Mucosa of stomach (tissue), 1 donor: Measurements from ENCODE around the gene ANKRD11.
"Not testable (repeated sequence)": the region's sequence is repeated elsewhere in the genome, so short reads cannot be mapped to it uniquely, and the experiment has no call there.

Experiments used
- H3K27me3 ChIP-seq: one replicate; pipeline ENCODE4 v1.7.0; 2013; ENCODE audit warnings: mild to moderate bottlenecking, low read length; ENCODE audit not compliant: control insufficient read depth, insufficient read depth
- H3K36me3 ChIP-seq: one replicate; pipeline ENCODE4 v1.7.0; 2013; ENCODE audit warnings: low read length; ENCODE audit not compliant: control insufficient read depth, insufficient read depth
- H3K4me1 ChIP-seq: one replicate; pipeline ENCODE4 v1.7.0; 2013; ENCODE audit warnings: mild to moderate bottlenecking, low read length; ENCODE audit not compliant: control insufficient read depth, insufficient read depth
- H3K4me3 ChIP-seq: one replicate; pipeline ENCODE4 v1.7.0; 2013; ENCODE audit warnings: low read length
- H3K9ac ChIP-seq: one replicate; pipeline ENCODE4 v1.7.0; 2013; ENCODE audit warnings: mild to moderate bottlenecking, low read length, moderate library complexity
- H3K9me3 ChIP-seq: one replicate; pipeline ENCODE4 v1.7.0; 2013; ENCODE audit warnings: mild to moderate bottlenecking, low read length, moderate library complexity; ENCODE audit not compliant: control insufficient read depth
- donor health status: Pancreatic carcinoma.

Gene ANKRD11

DNA sequence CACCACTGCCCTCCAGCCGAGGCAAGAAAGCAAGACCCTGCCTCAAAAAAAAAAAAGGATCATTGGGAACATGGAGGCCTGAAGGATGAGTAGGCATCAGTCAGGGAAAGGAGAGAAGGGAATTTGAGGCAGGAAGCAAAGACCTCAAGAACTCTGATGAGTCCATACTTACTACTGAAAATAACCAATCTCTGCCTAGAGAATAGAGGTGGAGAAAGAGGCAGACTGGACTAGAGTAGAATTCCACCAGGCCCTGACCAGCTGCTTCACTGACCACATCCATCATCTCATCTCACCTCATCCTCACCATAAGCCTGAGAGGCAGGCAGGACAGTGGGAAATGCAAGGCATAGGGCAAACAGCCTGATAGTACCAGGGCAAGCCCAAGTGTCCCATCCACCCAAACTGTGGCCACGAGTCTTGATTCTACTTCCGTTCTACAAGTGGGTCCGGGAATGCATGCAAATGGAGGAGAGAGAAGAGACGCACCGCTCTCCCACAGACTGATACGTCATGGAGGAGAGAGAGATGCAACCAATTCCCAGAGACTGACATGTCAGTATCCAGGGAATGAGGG lies 17.1 kb downstream of the ANKRD11 start:
- H3K4me1 ChIP-seq = peaks cover 33% of the 10 kb centered on the region
- no peak overlapping the region for H3K4me3 ChIP-seq
- no peaks in the 10 kb centered on the region for H3K9me3 ChIP-seq
- no peaks in the 10 kb centered on the region for H3K27me3 ChIP-seq
- no peaks in the 10 kb centered on the region for H3K36me3 ChIP-seq
- no peak overlapping the region for H3K9ac ChIP-seq

DNA sequence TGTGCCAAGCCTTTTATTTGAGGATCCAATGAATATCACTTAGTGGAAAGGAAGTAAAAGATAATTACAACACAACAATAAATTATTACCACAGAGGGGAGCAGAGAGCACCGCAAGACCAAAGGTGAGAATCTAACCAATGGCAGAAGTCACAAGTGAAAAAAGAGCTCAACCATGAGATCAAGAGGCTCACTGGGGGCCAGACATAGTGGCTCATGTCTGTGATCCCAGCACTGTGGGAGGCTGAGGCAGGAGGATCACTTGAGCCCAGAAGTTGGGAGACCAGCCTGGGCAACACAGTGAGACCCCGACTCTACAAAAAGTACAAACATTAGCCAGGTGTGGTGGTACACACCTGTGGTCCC lies 17.7 kb downstream of the ANKRD11 start:
- Histone ChIP-seq H3K9ac (no peak overlapping the region), H3K36me3 (no peaks in the 10 kb centered on the region), H3K4me3 (no peak overlapping the region), H3K27me3 (no peaks in the 10 kb centered on the region), H3K9me3 (no peaks in the 10 kb centered on the region), H3K4me1 (peaks cover 33% of the 10 kb centered on the region)

DNA sequence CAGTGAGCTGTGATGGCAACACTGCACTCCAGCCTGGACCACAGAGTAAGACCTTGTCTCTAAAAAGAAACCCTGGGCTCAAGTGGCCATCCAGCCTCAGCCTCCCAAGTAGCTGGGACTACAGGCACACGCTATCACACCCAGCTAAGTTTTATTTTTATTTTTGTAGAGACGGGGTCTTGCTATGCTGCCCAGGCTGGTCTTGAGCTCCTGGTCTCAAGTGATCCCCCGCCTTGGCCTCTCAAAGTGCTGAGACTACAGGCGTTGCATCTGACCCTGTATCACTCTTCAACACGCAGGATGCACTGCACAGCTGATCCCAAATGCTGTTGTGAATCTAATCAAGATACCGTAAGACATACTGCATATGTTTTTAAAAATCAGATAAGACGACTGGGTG lies 23.0 kb downstream of the ANKRD11 start:
- Histone ChIP-seq H3K4me1 (peaks cover 2% of the 10 kb centered on the region), H3K36me3 (no peaks in the 10 kb centered on the region)

DNA sequence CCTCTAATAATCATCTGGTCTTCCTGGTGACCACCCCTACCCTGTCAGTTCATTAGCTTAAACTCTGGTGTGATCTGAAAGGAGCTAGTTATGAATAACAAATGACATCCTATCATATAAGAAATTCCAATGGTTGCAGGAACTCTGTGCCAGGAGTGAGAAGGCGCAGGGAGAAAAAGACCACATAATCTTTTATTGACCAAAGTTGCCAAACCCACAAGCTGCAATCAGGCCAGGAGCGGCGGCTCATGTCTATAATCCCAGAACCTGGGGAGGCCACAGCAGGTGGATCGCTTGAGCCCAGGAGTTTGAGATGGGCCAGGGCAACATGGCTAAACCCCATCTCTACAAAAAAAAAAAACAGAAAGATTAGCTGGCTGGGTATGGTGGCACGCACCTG lies 23.4 kb downstream of the ANKRD11 start:
- Histone ChIP-seq H3K9ac (no peak overlapping the region), H3K4me1 (no peaks in the 10 kb centered on the region), H3K27me3 (no peaks in the 10 kb centered on the region), H3K36me3 (no peaks in the 10 kb centered on the region), H3K4me3 (no peak overlapping the region), H3K9me3 (no peaks in the 10 kb centered on the region)

More for the DNA sequence above, 23.0 kb downstream of the ANKRD11 start:
- no peaks in the 10 kb centered on the region for H3K9me3 ChIP-seq
- no peaks in the 10 kb centered on the region for H3K27me3 ChIP-seq
- H3K4me3 ChIP-seq = no peak overlapping the region
- H3K9ac ChIP-seq = no peak overlapping the region

DNA sequence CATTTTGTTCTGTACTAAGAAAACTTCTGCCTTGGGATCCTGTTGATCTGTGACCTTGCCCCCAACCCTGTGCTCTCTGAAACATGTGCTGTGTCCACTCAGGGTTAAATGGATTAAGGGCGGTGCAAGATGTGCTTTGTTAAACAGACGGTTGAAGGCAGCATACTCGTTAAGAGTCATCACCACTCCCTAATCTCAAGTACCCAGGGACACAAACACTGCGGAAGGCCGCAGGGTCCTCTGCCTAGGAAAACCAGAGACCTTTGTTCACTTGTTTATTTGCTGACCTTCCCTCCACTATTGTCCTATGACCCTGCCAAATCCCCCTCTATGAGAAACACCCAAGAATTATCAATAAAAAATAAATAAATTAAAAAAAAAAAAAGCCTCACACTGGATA lies 27.0 kb downstream of the ANKRD11 start:
- H3K9ac ChIP-seq, H3K4me3 ChIP-seq, H3K27me3 ChIP-seq, H3K9me3 ChIP-seq, H3K36me3 ChIP-seq, H3K4me1 ChIP-seq: not testable (repeated sequence)

DNA sequence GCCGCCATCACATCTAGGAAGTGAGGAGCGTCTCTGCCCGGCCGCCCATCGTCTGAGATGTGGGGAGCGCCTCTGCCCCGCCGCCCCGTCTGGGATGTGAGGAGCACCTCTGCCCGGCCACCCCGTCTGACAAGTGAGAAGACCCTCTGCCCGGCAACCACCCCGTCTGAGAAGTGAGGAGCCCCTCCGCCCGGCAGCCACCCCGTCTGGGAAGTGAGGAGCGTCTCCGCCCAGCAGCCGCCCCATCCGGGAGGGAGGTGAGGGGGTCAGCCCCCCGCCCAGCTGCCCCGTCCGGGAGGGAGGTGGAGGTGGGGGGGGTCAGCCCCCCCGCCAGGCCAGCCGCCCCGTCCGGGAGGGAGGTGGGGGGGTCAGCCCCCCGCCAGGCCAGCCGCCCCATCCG lies 27.7 kb downstream of the ANKRD11 start:
- H3K9ac ChIP-seq, H3K36me3 ChIP-seq, H3K27me3 ChIP-seq, H3K4me3 ChIP-seq, H3K9me3 ChIP-seq, H3K4me1 ChIP-seq: not testable (repeated sequence)

DNA sequence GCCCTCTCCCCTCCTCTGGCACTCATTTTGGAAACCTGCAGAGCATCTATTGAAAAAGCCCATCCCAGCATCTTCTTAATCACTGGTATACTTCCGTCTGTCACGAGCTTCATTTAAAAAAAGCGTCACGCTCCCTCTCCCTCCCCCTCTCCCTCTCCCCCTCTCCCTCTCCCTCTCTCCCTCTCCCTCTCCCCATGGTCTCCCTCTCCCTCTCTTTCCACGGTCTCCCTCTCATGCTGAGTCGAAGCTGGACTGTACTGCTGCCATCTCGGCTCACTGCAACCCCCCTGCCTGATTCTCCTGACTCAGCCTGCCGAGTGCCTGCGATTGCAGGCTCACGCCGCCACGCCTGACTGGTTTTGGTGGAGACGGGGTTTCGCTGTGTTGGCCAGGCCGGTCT lies 28.5 kb downstream of the ANKRD11 start:
- not testable (repeated sequence) for H3K9ac ChIP-seq, H3K9me3 ChIP-seq, H3K27me3 ChIP-seq, H3K4me3 ChIP-seq, H3K4me1 ChIP-seq, H3K36me3 ChIP-seq

DNA sequence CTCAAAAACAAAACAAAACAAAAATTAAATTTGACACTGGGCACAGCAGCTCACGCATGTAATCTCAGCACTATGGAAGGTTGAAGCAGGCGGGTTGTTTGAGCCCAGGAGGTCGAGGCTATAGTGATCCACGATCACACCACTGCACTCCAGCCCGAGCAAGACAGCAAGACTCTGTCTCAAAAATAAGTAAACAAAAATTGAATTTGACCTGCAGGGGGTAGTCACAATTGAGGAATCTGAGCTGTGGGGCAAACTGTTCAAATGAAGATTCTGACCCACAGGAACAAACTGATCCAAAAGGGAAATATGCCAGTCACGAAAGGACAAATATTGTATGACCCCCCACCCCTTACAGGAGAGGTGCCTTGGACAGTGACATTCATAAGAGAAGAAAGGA lies 29.8 kb downstream of the ANKRD11 start:
- no peaks in the 10 kb centered on the region for H3K9me3 ChIP-seq
- no peaks in the 10 kb centered on the region for H3K27me3 ChIP-seq
- no peak overlapping the region for H3K9ac ChIP-seq
- H3K36me3 ChIP-seq = no peaks in the 10 kb centered on the region
- H3K4me3 ChIP-seq = no peak overlapping the region
- no peaks in the 10 kb centered on the region for H3K4me1 ChIP-seq

DNA sequence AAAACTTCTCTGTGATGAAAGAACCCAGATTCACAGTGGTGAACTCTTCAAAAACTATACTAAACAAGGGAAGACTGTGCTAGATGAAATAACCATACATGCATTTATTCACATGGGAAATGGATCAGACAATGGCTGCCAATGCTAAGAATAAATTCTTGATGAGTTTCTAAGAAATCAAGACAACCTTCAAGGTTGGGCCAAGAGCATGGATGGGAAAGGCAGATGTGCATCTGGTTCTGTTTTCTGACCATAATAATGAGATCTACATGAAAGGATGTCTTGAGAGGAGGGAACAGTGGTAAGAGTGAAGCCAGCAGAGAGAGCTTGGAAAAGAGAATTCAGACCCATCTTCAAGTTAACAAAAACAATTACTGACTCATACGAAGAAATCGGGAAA lies 31.4 kb downstream of the ANKRD11 start:
- H3K27me3 ChIP-seq = no peaks in the 10 kb centered on the region
- H3K9ac ChIP-seq = no peak overlapping the region
- H3K4me3 ChIP-seq = no peak overlapping the region
- H3K4me1 ChIP-seq = peaks cover 6% of the 10 kb centered on the region
- H3K36me3 ChIP-seq = no peaks in the 10 kb centered on the region
- no peaks in the 10 kb centered on the region for H3K9me3 ChIP-seq

DNA sequence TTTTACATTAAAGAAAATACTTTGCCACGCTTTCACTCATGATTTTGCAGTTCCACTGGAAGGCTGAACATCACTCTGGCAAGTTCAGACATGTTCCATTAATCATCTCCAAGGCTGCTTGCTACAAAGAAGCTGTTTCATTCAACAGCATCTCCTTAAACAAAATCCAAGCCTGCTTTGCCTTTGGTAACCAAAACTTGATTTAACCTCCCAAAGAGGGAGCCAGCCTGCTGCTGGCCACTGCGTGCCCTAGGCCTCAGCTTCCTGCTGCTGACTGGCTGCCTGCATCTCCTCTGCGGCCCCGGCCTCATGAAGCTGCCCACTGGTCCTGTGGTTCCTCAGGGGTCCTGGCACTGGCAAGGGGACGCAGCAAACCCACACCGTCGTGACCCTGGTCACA lies 31.8 kb downstream of the ANKRD11 start:
- H3K9ac ChIP-seq = no peak overlapping the region
- H3K27me3 ChIP-seq = no peaks in the 10 kb centered on the region
- H3K4me3 ChIP-seq = no peak overlapping the region
- no peaks in the 10 kb centered on the region for H3K36me3 ChIP-seq
- peaks cover 10% of the 10 kb centered on the region for H3K4me1 ChIP-seq
- H3K9me3 ChIP-seq = no peaks in the 10 kb centered on the region

DNA sequence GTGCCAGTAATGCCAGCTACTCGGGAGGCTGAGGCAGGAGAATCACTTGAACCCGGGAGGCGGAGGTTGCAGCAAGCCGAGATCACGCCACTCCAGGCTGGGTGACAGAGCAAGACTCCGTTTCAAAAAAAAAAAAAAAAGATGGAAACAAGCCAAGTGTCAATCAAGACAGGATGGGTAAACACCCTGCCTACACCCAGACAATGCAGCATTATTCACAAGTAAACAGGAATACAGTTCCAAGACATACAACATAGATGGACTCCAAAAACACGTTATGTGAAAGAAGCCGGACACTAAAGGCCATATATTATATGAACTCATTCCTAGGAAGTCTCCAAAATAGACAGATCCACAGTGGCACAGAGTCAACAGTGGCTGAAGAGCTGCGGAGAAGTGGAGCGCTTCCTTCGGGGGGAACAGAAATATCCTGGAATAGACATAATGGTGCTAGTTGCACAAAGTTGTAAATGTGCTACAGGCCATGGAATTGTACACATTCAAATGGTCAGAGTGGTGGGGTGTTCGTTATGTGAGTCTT lies 33.9 kb downstream of the ANKRD11 start:
- no peaks in the 10 kb centered on the region for H3K36me3 ChIP-seq
- H3K27me3 ChIP-seq = no peaks in the 10 kb centered on the region
- no peak overlapping the region for H3K4me3 ChIP-seq
- peaks cover 22% of the 10 kb centered on the region for H3K4me1 ChIP-seq
- no peaks in the 10 kb centered on the region for H3K9me3 ChIP-seq
- H3K9ac ChIP-seq = no peak overlapping the region

DNA sequence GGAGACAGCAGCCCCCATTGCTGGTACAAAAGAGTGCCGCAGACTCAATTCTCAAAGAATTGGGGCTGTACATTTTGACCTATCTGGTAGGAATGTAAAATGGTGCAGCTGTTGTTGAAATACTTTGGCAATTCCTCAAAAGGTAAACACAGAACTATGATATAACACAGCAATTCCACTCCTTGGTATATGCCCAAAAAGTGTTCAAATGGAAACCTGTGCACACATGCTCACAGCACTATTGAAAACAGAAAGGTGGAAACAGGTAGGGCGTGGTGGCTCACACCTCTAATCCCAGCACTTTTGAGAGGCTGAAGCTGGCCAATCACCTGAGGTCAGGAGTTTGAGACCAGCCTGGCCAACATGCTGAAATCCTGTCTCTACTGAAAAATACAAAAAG lies 34.7 kb downstream of the ANKRD11 start:
- Histone ChIP-seq H3K9ac (no peak overlapping the region), H3K9me3 (no peaks in the 10 kb centered on the region), H3K4me1 (peaks cover 25% of the 10 kb centered on the region), H3K4me3 (no peak overlapping the region), H3K36me3 (no peaks in the 10 kb centered on the region), H3K27me3 (no peaks in the 10 kb centered on the region)

DNA sequence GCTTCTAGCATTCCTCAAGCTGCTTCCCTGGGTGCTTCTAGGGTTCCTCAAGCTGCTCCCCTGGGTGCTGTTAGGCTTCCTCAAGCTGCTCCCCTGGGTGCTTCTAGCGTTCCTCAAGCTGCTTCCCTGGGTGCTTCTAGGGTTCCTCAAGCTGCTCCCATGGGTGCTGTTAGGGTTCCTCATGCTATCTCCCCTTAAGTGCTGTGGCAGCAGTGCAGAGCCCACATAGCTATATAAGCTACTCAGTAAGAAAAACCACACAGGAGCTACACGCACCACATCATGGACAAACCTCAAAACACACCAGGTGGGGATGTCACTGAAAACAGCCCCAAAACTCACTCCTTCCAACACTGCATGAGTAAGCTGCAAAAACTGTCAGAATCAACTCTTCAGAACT lies 35.2 kb downstream of the ANKRD11 start:
- Histone ChIP-seq H3K9me3 (no peaks in the 10 kb centered on the region), H3K9ac (no peak overlapping the region), H3K27me3 (no peaks in the 10 kb centered on the region), H3K4me3 (no peak overlapping the region), H3K36me3 (no peaks in the 10 kb centered on the region), H3K4me1 (peaks cover 27% of the 10 kb centered on the region)
